Stomach (tissue), 9 donors: ENCODE results near the gene SH3BP5. TPM values are rescaled to one million over a fixed set of nuclear protein-coding genes. Genes with fewer than 3 reads are reported as not detected.

Source experiments
- DNase-seq, 2 donors: peaks; one replicate each; pipeline versions ENCODE4 v3.0.0 to v3.0.0-alpha.2; 2013 to 2019
- H3K27ac ChIP-seq, 5 donors: fragments of 200-600 bp in 4 of 5; sonication (generic) in 4 of 5; one replicate each; pipeline ENCODE4 v1.5.1; 2013 to 2019; ENCODE audit warnings: mild to moderate bottlenecking in 1 of 5, moderate library complexity in 1 of 5
- H3K27me3 ChIP-seq, 3 donors: fragments of 200-600 bp; sonication (generic); one replicate each; pipeline ENCODE4 v1.5.1; 2017 to 2019; ENCODE audit warnings: mixed run types in 1 of 3
- H3K36me3 ChIP-seq, 4 donors: fragments of 200-600 bp; sonication (generic); 1 replicate in 3 of 4; 2 replicates in 1 of 4; pipeline ENCODE4 v1.5.1; 2016 to 2019
- H3K4me1 ChIP-seq, 4 donors: fragments of 200-600 bp; sonication (generic); one replicate each; pipeline ENCODE4 v1.5.1; 2016 to 2019
- H3K4me3 ChIP-seq, 4 donors: fragments of 200-600 bp; sonication (generic) in 3 of 4; one replicate each; pipeline ENCODE4 v1.5.1; 2016 to 2019; ENCODE audit warnings: mild to moderate bottlenecking in 1 of 4
- H3K9me3 ChIP-seq, 4 donors: fragments of 200-600 bp; sonication (generic); one replicate each; pipeline ENCODE4 v1.5.1; 2016 to 2019
- EP300 ChIP-seq: sonication (generic); formaldehyde crosslinking; IDR thresholded peaks from one replicate; pipeline ENCODE4 v1.6.1; 2017; ENCODE audit warnings: antibody characterized with exemption
- POLR2A ChIP-seq, 4 donors: fragments of 450-650 bp; IDR thresholded peaks; one replicate each; pipeline ENCODE4 v1.6.1; 2016; ENCODE audit warnings: antibody characterized with exemption in 4 of 4, control low read depth in 2 of 4, mild to moderate bottlenecking in 1 of 4, moderate library complexity in 1 of 4
- POLR2AphosphoS5 ChIP-seq, 3 donors: sonication (generic); formaldehyde crosslinking; IDR thresholded peaks; one replicate each; pipeline ENCODE4 v1.6.1; 2016; ENCODE audit warnings: antibody characterized with exemption in 3 of 3
- WGBS, 5 donors: extraction: QIAGEN DNeasy Blood & Tissue Kit in 3 of 5; methylation state at CpG; one replicate each; pipeline versions ENCODE4 v1.1.5 to v1.1.7; 2013 to 2018; 5-methylcytosine and 5-hydroxymethylcytosine counted together
- intact Hi-C: fragments of 100-400 bp; cut with DNase I; formaldehyde crosslinking; loops from one replicate; pipeline ENCODE4 v1.15.1; 2023; ENCODE audit warnings: low total_unique reads
- polyA plus RNA-seq, 3 donors: library from polyadenylated mRNA; stranded (reverse); fragments of 200-250 nt; gene quantifications; one replicate each; pipeline ENCODE4 v1.2.3, GENCODE V29; 2013
- total RNA-seq, 5 donors: library from RNA; depleted of rRNA; stranded (reverse); fragments of >200 nt; gene quantifications; one replicate each; pipeline versions ENCODE4 v1.1.0 to v1.2.3, GENCODE V29; 2014 to 2016
- TF ChIP-seq, protein P1 (sequence below), 7 experiments: fragments of 450-650 bp in 4 of 7; fragments of 200-600 bp in 3 of 7; sonication (generic) in 3 of 7; IDR thresholded peaks; one replicate each; pipeline ENCODE4 v1.5.1; 2016 to 2019; ENCODE audit warnings: antibody characterized with exemption in 7 of 7, control low read depth in 2 of 7, mild to moderate bottlenecking in 1 of 7
- donor health status: healthy with polysubstance abuse.
- donor health status: Bipolar disorder and iron deficiency.
- donor health status: healthy.

The SH3BP5 gene
- total and polyA plus RNA-seq, 8 donors: 1.8 to 43.7 (median 18.9) TPM

DNA sequence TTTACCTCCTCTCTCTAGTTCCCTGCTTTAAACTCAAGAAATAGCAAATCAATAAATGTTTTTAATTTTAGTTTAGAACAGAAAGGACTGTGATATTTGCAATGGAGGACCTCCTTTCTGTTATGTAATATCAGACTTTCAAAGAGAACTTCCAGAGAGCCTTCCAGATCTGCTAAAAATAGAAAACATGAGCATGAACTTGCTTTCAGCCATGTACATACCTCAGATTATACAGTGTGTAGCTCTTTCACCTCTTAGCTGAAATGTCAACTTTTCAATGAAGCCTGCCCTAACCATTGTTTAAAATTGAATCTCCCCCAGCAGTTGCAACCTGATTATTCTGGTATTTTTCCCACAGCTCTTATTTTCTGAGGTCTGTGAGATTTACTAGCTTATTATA lies 113.7 kb downstream of the SH3BP5 start:
- H3K27ac ChIP-seq: no peak overlapping the region
- peaks cover 40 to 94% (median 90%) of the 10 kb centered on the region in 4 donors for H3K36me3 ChIP-seq
- H3K9me3 ChIP-seq: no peaks in the 10 kb centered on the region
- no peaks in the 10 kb centered on the region for H3K27me3 ChIP-seq
- intact Hi-C loops: no loop called here
- H3K4me3 ChIP-seq: no peak overlapping the region
- peaks cover 0 to 31% (median 16%) of the 10 kb centered on the region in 4 donors for H3K4me1 ChIP-seq
- no peak for DNase-seq
- TF ChIP-seq POLR2A (IDR thresholded peaks at IDR 0.05) (no peak), EP300 (no peak), POLR2AphosphoS5 (IDR thresholded peaks at IDR 0.05) (no peak)

DNA sequence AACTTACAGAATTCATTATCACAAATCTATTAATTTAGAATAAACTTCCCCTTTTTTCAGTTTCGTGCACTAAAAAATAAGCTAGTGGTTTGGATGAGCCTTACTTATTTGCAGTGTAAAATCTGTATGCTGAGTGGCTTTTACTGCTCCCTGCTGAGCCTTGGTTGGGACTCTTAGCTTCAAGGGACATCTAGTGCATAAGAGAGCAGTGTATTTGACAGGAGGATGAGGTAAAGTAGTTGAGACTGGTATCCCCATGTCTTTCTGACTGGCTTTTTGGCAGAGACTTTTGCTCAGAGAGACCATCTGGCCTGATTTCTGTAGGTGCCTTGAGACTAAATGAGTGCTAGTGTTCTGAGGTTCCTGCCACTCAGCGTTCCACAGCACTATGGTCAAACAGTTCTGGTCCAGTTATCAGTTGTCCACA lies 114.5 kb downstream of the SH3BP5 start:
- Histone ChIP-seq H3K36me3 (peaks cover 40 to 94% (median 90%) of the 10 kb centered on the region in 4 donors), H3K27ac (no peak overlapping the region), H3K4me3 (no peak overlapping the region), H3K27me3 (no peaks in the 10 kb centered on the region), H3K9me3 (no peaks in the 10 kb centered on the region), H3K4me1 (peaks cover 0 to 31% (median 14%) of the 10 kb centered on the region in 4 donors)
- DNase-seq: no peak
- intact Hi-C loops: no loop called here
- TF ChIP-seq, protein P1, sequence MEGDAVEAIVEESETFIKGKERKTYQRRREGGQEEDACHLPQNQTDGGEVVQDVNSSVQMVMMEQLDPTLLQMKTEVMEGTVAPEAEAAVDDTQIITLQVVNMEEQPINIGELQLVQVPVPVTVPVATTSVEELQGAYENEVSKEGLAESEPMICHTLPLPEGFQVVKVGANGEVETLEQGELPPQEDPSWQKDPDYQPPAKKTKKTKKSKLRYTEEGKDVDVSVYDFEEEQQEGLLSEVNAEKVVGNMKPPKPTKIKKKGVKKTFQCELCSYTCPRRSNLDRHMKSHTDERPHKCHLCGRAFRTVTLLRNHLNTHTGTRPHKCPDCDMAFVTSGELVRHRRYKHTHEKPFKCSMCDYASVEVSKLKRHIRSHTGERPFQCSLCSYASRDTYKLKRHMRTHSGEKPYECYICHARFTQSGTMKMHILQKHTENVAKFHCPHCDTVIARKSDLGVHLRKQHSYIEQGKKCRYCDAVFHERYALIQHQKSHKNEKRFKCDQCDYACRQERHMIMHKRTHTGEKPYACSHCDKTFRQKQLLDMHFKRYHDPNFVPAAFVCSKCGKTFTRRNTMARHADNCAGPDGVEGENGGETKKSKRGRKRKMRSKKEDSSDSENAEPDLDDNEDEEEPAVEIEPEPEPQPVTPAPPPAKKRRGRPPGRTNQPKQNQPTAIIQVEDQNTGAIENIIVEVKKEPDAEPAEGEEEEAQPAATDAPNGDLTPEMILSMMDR (IDR thresholded peaks at IDR 0.05): no peak
- no peak for TF ChIP-seq POLR2A (IDR thresholded peaks at IDR 0.05)
- TF ChIP-seq EP300: no peak
- TF ChIP-seq POLR2AphosphoS5 (IDR thresholded peaks at IDR 0.05): no peak
- 42 to 74% (median 68%) methylated on average over 2 of the region's 2 CpGs for WGBS, 5 donors

DNA sequence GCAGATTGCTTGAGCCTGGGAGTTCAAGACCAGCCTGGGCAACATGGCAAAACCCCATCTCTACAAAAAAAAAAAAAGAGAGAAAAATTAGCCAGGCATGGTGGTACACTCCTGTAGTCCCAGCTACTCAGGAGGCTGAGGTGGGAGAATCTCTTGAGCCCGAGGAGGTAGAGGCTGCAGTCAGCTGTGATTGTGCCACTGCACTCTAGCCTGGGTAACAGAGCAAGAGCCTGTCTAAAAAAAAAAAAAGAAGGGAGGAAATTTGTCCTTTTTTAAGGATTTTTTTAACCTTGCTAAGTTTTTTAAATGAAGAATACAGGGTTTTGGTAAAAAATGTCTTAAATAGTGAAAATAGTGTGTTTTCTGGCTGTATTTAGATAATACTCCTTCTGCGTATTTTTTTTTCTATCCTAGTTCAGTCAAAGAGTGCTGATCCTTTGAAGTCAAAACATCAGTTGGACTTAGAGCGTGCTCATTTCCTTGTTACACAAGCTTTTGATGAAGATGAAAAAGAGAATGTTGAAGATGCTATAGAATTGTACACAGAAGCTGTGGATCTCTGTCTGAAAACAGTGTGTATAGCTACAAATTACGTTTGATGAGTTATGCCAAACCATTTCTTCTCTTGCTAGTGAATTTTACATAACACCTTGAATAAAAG lies 115.2 kb downstream of the SH3BP5 start:
- no peak for DNase-seq
- intact Hi-C loops: no loop called here
- H3K36me3 ChIP-seq: peaks cover 39 to 94% (median 90%) of the 10 kb centered on the region in 4 donors
- H3K4me1 ChIP-seq: peaks cover 0 to 28% (median 13%) of the 10 kb centered on the region in 4 donors
- no peaks in the 10 kb centered on the region for H3K9me3 ChIP-seq
- H3K27ac ChIP-seq: no peak overlapping the region
- WGBS, 5 donors: 88 to 95% (median 93%) methylated on average over 4 of the region's 4 CpGs
- no peaks in the 10 kb centered on the region for H3K27me3 ChIP-seq
- no peak overlapping the region for H3K4me3 ChIP-seq
- no peak for TF ChIP-seq EP300
- TF ChIP-seq, protein P1 (IDR thresholded peaks at IDR 0.05): no peak
- TF ChIP-seq POLR2AphosphoS5 (IDR thresholded peaks at IDR 0.05): no peak
- no peak for TF ChIP-seq POLR2A (IDR thresholded peaks at IDR 0.05)

DNA sequence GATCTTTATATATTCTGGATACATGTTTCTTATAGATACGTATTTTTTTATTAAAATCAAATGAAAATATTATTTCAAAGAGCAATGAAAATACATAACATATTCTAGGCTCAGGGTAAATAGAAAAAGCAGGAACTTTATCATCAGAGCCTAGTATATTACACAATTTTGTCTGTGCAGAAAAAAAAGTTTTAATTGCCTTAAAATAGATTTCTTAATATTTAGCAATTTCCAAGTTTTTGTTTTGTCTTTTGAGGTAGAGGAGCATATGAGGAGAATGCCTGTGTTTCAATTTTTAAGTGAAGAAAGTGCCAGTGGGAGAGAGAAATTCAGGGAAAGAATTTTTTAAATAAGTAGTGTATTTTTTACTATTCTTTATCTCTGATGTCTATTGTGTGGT lies 115.9 kb downstream of the SH3BP5 start:
- intact Hi-C loops: no loop called here
- H3K27ac ChIP-seq: no peak overlapping the region
- no peaks in the 10 kb centered on the region for H3K9me3 ChIP-seq
- 92 to 98% (median 94%) methylated on average over 1 of the region's 1 CpG for WGBS, 5 donors
- no peak overlapping the region for H3K4me3 ChIP-seq
- H3K27me3 ChIP-seq: no peaks in the 10 kb centered on the region
- TF ChIP-seq EP300 (no peak), POLR2A (IDR thresholded peaks at IDR 0.05) (no peak), POLR2AphosphoS5 (IDR thresholded peaks at IDR 0.05) (no peak)
- TF ChIP-seq, protein P1 (IDR thresholded peaks at IDR 0.05): no peak
- H3K4me1 ChIP-seq: peaks cover 0 to 27% (median 13%) of the 10 kb centered on the region in 4 donors
- no peak for DNase-seq
- H3K36me3 ChIP-seq: peaks cover 42 to 94% (median 88%) of the 10 kb centered on the region in 4 donors

DNA sequence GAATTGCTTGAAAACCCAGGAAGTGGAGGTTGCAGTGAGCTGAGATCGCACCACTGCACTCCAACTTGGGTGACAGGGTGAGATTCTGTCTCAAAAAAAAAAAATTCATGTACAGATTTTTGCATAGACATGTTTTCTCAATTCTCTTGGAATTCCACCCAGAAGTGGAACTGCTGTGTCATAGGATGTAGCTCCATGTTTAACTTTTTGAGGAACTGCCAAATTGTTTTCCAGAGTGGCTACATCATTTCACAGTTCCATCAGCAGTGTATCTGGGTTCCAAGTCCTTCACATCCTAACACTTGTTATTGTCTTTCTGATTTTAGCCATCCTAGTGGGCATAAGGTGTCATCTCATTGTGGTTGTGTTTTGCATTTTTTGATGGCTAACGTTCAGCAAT lies 116.4 kb downstream of the SH3BP5 start:
- Histone ChIP-seq H3K9me3 (no peaks in the 10 kb centered on the region), H3K36me3 (peaks cover 42 to 94% (median 85%) of the 10 kb centered on the region in 4 donors), H3K4me1 (peaks cover 0 to 32% (median 15%) of the 10 kb centered on the region in 4 donors), H3K27me3 (no peaks in the 10 kb centered on the region), H3K4me3 (no peak overlapping the region), H3K27ac (no peak overlapping the region)
- DNase-seq: no peak
- intact Hi-C loops: no loop called here
- TF ChIP-seq POLR2A (IDR thresholded peaks at IDR 0.05) (no peak), EP300 (no peak), POLR2AphosphoS5 (IDR thresholded peaks at IDR 0.05) (no peak)
- TF ChIP-seq, protein P1 (IDR thresholded peaks at IDR 0.05): no peak
- WGBS, 5 donors: 76 to 86% (median 82%) methylated on average over 2 of the region's 2 CpGs
